ENCODE data around the gene GDF7. TPM values are rescaled to one million over a fixed set of nuclear protein-coding genes. Genes with fewer than 3 reads are reported as not detected.
A peak's percentile ranks its signal among the peaks of the same experiment; 100 is the strongest.

The GDF7 gene
- total and polyA plus RNA-seq, 10 donors, result 0.83 to 3.8 (median 1.9) TPM

GRCh38 chr2:20621366-20622295 is 45.3 kb upstream of the GDF7 start:
- peaks cover 11 to 52% (median 38%) of the 10 kb centered on the region in 6 donors for H3K4me1 ChIP-seq
- TF ChIP-seq CTCF (IDR thresholded peaks at IDR 0.05 in 8 of 11, conservative IDR thresholded peaks at IDR 0.05 in 3 of 11) (no peak), POLR2A (IDR thresholded peaks at IDR 0.05) (no peak)
- peak; percentile 70 for DNase-seq
- no peaks in the 10 kb centered on the region for H3K9me3 ChIP-seq
- peak overlapping the region in 4 of 8 donors; percentile 4 to 85 (median 80) for H3K27ac ChIP-seq
- intact Hi-C loops (cut with DNase I; ENCODE audit: low total_unique reads), result no loop called here
- peaks cover 0 to 88% (median 54%) of the 10 kb centered on the region in 6 donors for H3K36me3 ChIP-seq
- 86 to 95% (median 92%) methylated on average over 12 of the region's 12 CpGs for WGBS, 5 donors
- H3K4me3 ChIP-seq, result no peak overlapping the region
- no peaks in the 10 kb centered on the region for H3K27me3 ChIP-seq (replicated peaks in 1 of 7)

GRCh38 chr2:20622296-20622686 is 44.7 kb upstream of the GDF7 start:
- DNase-seq, result peak; percentile 47
- peaks cover 7 to 46% (median 32%) of the 10 kb centered on the region in 6 donors for H3K4me1 ChIP-seq
- TF ChIP-seq CTCF (IDR thresholded peaks at IDR 0.05 in 8 of 11, conservative IDR thresholded peaks at IDR 0.05 in 3 of 11) (no peak), POLR2AphosphoS5 (IDR thresholded peaks at IDR 0.05) (no peak), POLR2A (IDR thresholded peaks at IDR 0.05) (no peak)
- H3K36me3 ChIP-seq, result peaks cover 0 to 91% (median 54%) of the 10 kb centered on the region in 6 donors
- WGBS, 5 donors, result 91 to 97% (median 95%) methylated on average over 11 of the region's 11 CpGs
- H3K4me3 ChIP-seq, result no peak overlapping the region
- no peak overlapping the region for H3K27ac ChIP-seq
- intact Hi-C loops (cut with DNase I; ENCODE audit: low total_unique reads), result no loop called here
- no peaks in the 10 kb centered on the region for H3K9me3 ChIP-seq
- H3K27me3 ChIP-seq (replicated peaks in 1 of 7), result no peaks in the 10 kb centered on the region

GRCh38 chr2:20622731-20623130 is 44.2 kb upstream of the GDF7 start:
- TF ChIP-seq POLR2A (IDR thresholded peaks at IDR 0.05) (no peak), POLR2AphosphoS5 (IDR thresholded peaks at IDR 0.05) (no peak), CTCF (IDR thresholded peaks at IDR 0.05 in 8 of 11, conservative IDR thresholded peaks at IDR 0.05 in 3 of 11) (no peak)
- Histone ChIP-seq H3K27me3 (replicated peaks in 1 of 7) (no peaks in the 10 kb centered on the region), H3K9me3 (no peaks in the 10 kb centered on the region), H3K36me3 (peaks cover 0 to 92% (median 54%) of the 10 kb centered on the region in 6 donors), H3K4me1 (peaks cover 2 to 41% (median 28%) of the 10 kb centered on the region in 6 donors), H3K27ac (no peak overlapping the region), H3K4me3 (no peak overlapping the region)
- intact Hi-C loops (cut with DNase I; ENCODE audit: low total_unique reads), result no loop called here
- DNase-seq, result peak; percentile 75
- WGBS, 5 donors, result 63 to 86% (median 80%) methylated on average over 8 to 10 of the region's 10 CpGs

- peak; percentile 56 for DNase-seq
- peaks cover 0 to 92% (median 54%) of the 10 kb centered on the region in 6 donors for H3K36me3 ChIP-seq
- H3K4me1 ChIP-seq, result peaks cover 0 to 36% (median 23%) of the 10 kb centered on the region in 6 donors
- no peaks in the 10 kb centered on the region for H3K27me3 ChIP-seq (replicated peaks in 1 of 7)
- no peak overlapping the region for H3K4me3 ChIP-seq
- H3K27ac ChIP-seq, result no peak overlapping the region
- no peak for TF ChIP-seq POLR2AphosphoS5 (IDR thresholded peaks at IDR 0.05)
- no peak for TF ChIP-seq CTCF (IDR thresholded peaks at IDR 0.05 in 8 of 11, conservative IDR thresholded peaks at IDR 0.05 in 3 of 11)
- no peaks in the 10 kb centered on the region for H3K9me3 ChIP-seq
- WGBS, 5 donors, result 68 to 86% (median 78%) methylated on average over 10 of the region's 10 CpGs
- intact Hi-C loops (cut with DNase I; ENCODE audit: low total_unique reads), result no loop called here
These were observed 43.7 kb upstream of the GDF7 start for GRCh38 chr2:20623241-20623640.
